Activated naive CD4-positive, alpha-beta T cell treated with anti-CD3 and anti-CD28 coated beads, Interleukin-2, amount 10 ng/mL, durations not matched to agents 5 hours and 36 hours (primary cell): ENCODE data around the gene CMTR1. TPM values are rescaled to one million over a fixed set of nuclear protein-coding genes. Genes with fewer than 3 reads are reported as not detected.

ENCODE experiments used
- total RNA-seq, 2 experiments: library from RNA; stranded (reverse); gene quantifications; one replicate each; pipeline ENCODE4 v1.2.3, GENCODE V29; 2021

CMTR1 gene, protein sequence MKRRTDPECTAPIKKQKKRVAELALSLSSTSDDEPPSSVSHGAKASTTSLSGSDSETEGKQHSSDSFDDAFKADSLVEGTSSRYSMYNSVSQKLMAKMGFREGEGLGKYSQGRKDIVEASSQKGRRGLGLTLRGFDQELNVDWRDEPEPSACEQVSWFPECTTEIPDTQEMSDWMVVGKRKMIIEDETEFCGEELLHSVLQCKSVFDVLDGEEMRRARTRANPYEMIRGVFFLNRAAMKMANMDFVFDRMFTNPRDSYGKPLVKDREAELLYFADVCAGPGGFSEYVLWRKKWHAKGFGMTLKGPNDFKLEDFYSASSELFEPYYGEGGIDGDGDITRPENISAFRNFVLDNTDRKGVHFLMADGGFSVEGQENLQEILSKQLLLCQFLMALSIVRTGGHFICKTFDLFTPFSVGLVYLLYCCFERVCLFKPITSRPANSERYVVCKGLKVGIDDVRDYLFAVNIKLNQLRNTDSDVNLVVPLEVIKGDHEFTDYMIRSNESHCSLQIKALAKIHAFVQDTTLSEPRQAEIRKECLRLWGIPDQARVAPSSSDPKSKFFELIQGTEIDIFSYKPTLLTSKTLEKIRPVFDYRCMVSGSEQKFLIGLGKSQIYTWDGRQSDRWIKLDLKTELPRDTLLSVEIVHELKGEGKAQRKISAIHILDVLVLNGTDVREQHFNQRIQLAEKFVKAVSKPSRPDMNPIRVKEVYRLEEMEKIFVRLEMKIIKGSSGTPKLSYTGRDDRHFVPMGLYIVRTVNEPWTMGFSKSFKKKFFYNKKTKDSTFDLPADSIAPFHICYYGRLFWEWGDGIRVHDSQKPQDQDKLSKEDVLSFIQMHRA
- total RNA-seq: 10 to 100 TPM; 64.4 to 67.1 TPM

GRCh38 chr6:37432916-37433656 is at the start of gene CMTR1:
CMTR1 (plus strand) TSS chr6:37433221; CDS start chr6:37435630, 2,409 bp downstream.

DNA sequence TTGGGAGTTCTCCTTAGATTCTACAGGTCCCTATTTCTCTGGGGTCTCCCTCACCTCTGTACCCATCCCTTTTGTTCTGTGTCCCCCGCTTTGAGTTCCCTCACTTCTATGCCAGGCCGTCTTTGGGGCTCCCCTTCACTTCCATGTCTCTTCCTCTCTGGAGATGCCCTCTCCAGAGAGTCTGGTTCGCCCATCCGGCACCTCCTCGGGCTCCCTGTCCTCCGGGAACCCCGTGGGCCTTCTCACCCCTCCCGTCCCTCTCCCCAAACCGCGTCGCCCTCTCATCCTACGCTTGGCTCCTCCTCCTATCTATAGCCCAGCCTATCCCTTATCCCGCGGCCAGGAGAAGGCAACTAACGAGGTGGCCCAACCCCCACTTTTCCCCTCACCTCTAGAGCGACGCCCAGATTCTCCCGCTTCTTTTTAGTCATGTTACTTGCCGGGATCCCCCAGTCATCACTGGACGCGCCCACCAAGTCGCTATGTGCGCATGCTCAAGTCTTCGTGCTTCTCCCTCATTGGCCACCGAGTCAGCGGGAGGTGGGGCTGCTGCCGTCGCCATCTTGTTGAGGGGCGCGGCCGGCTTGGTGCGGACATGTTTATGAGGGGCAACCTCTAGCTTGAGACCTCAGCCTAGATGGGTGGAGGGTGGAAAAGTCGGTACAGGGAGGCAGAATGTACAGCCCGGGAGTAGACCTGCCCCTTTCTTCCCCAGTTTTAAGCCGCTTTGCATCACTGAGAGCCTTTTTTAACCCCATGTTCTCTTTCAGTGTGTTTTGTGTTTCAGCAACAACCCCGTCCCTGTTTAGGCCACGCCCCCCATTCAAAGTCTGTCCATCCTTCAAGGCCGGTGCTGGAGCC is 66.6 kb downstream of the CMTR1 start, which contains the start of gene CCDC167:
Gene CCDC167 (minus strand): TSS at position 461 of the 861 bp plus-strand sequence. CDS start 30 bp downstream, at position 431.

Other genes with a start within 250 kb of the CMTR1 start
- 10 to 100 TPM; 15.4 to 15.8 TPM for gene TBC1D22B, start 175.4 kb upstream of the CMTR1 start, total RNA-seq
- gene TMEM217, start 175.1 kb upstream of the CMTR1 start, total RNA-seq: 1 to 10 TPM; 3.9 to 4.0 TPM
- 10 to 100 TPM; 20.0 to 20.6 TPM for gene RNF8, start 79.2 kb upstream of the CMTR1 start, total RNA-seq
- 10 to 100 TPM; 40.8 to 43.0 TPM for gene CCDC167, start 66.7 kb downstream of the CMTR1 start, total RNA-seq